Right kidney (tissue), 9 donors: ENCODE data around the gene GPR87.

Source experiments
- DNase-seq: peaks from one replicate; pipeline ENCODE4 v3.0.0-alpha.2; 2016
- long read RNA-seq, 8 donors: transcript quantifications; one replicate each; lab custom pipeline, GENCODE V29; 2026

Gene GPR87
- long read RNA-seq, donor 1, result 0 reads
- long read RNA-seq, donor 2, result 0 reads
- long read RNA-seq, donor 3, result 0 reads
- long read RNA-seq, donor 4, result 0 reads
- long read RNA-seq, donor 5, result 0 reads
- long read RNA-seq, donor 6, partial matches to known transcripts, result 0 of 2 reads
- long read RNA-seq, donor 6, other reads (novel, unspliced or antisense), result 0 of 2 reads
- long read RNA-seq, donor 7, result 0 reads
- long read RNA-seq, donor 8, partial matches to known transcripts, result 0 of 1 reads
- long read RNA-seq, donor 8, other reads (novel, unspliced or antisense), result 0 of 1 reads

GRCh38 chr3:151316267-151316991 lies at the start of gene GPR87:
Gene GPR87 (minus strand): TSS chr3:151316820. CDS start chr3:151300100, 16,720 bp downstream.
- no peak for DNase-seq

GRCh38 chr3:151362751-151363174 lies 46.1 kb upstream of the GPR87 start:
- DNase-seq, result no peak

GRCh38 chr3:151357463-151357850 lies 40.8 kb upstream of the GPR87 start:
- DNase-seq, result no peak

GRCh38 chr3:151356794-151357462 lies 40.3 kb upstream of the GPR87 start:
- no peak for DNase-seq

- no peak for DNase-seq
Observed at GRCh38 chr3:151351648-151352047, 35.0 kb upstream of the GPR87 start.

GRCh38 chr3:151351219-151351618 lies 34.6 kb upstream of the GPR87 start:
- DNase-seq, result no peak

GRCh38 chr3:151350656-151351055 lies 34.0 kb upstream of the GPR87 start:
- DNase-seq, result no peak

- DNase-seq, result no peak
Observed at GRCh38 chr3:151347432-151347831, 30.8 kb upstream of the GPR87 start.

- no peak for DNase-seq
Observed at GRCh38 chr3:151346292-151346691, 29.7 kb upstream of the GPR87 start.

- no peak for DNase-seq
Observed at GRCh38 chr3:151345859-151346258, 29.2 kb upstream of the GPR87 start.

GRCh38 chr3:151331696-151332095 lies 15.1 kb upstream of the GPR87 start:
- DNase-seq, result no peak

- no peak for DNase-seq
Observed at GRCh38 chr3:151330899-151331298, 14.3 kb upstream of the GPR87 start.

- DNase-seq, result no peak
Observed at GRCh38 chr3:151330379-151330778, 13.8 kb upstream of the GPR87 start.

- DNase-seq, result no peak
Observed at GRCh38 chr3:151329363-151329762, 12.7 kb upstream of the GPR87 start, which contains the start of gene P2RY13. Gene P2RY13 (minus strand): TSS chr3:151329549. CDS start chr3:151329528, 21 bp downstream.

- DNase-seq, result no peak
Observed at GRCh38 chr3:151328298-151328995, 11.8 kb upstream of the GPR87 start.

- no peak for DNase-seq
Observed at GRCh38 chr3:151327571-151328198, 11.1 kb upstream of the GPR87 start.

- DNase-seq, result no peak
Observed at GRCh38 chr3:151322511-151322910, 5.9 kb upstream of the GPR87 start.

- no peak for DNase-seq
Observed at GRCh38 chr3:151321526-151321925, 4.9 kb upstream of the GPR87 start.

- DNase-seq, result no peak
Observed at GRCh38 chr3:151320131-151320530, 3.5 kb upstream of the GPR87 start.

GRCh38 chr3:151319628-151320027 lies 3.0 kb upstream of the GPR87 start:
- DNase-seq, result no peak

GRCh38 chr3:151318991-151319390 lies 2.4 kb upstream of the GPR87 start:
- no peak for DNase-seq

GRCh38 chr3:151318313-151318712 lies 1.7 kb upstream of the GPR87 start:
- no peak for DNase-seq
